HG03520 (cell line): ENCODE results near the gene CEP295NL.

ENCODE experiments used
- ATAC-seq: cut with Tn5 transposase; IDR thresholded peaks from one replicate; pipeline ENCODE4 v1.9.1; 2021; ENCODE audit warnings: mild to moderate bottlenecking, moderate library complexity; ENCODE audit not compliant: unreplicated experiment

The CEP295NL gene

GRCh38 chr17:78840780-78841611 lies 62.0 kb downstream of the CEP295NL start, which contains the start of gene USP36:
USP36 (minus strand) TSS chr17:78840814; CDS start chr17:78836363, 4,451 bp downstream.
- peak; percentile 81 for ATAC-seq
